Activated T-helper 1 cell treated with anti-CD3 and anti-CD28 coated beads, Interleukin-12 subunit alpha, Interleukin-12 subunit beta, Interleukin-2, Interleukin-4 antibody, amounts not matched to agents 30 ng/mL and 10 ng/mL and 1 ng/mL, durations not matched to agents 14 hours and 24 hours and 36 hours (primary cell): ENCODE data around the gene BCAR3. TPM values are rescaled to one million over a fixed set of nuclear protein-coding genes. Genes with fewer than 3 reads are reported as not detected.

Source experiments
- DNase-seq: peaks from one replicate; pipeline ENCODE4 v3.0.0; 2021; ENCODE audit warnings: low spot score
- H3K27ac Mint-ChIP-seq: one replicate; pipeline ENCODE4 v1.8.0; 2021; ENCODE audit warnings: mild to moderate bottlenecking, mixed read lengths
- H3K27me3 Mint-ChIP-seq: one replicate; pipeline ENCODE4 v1.8.0; 2022; ENCODE audit warnings: mild to moderate bottlenecking, moderate library complexity, mixed read lengths; ENCODE audit not compliant: insufficient read depth
- H3K36me3 Mint-ChIP-seq: one replicate; pipeline ENCODE4 v1.8.0; 2021; ENCODE audit warnings: low read depth, mixed read lengths
- H3K4me1 Mint-ChIP-seq: one replicate; pipeline ENCODE4 v1.8.0; 2021; ENCODE audit warnings: low read depth, mixed read lengths
- H3K4me3 Mint-ChIP-seq: one replicate; pipeline ENCODE4 v1.8.0; 2021; ENCODE audit warnings: mild to moderate bottlenecking, moderate library complexity, mixed read lengths
- H3K9me3 Mint-ChIP-seq: one replicate; pipeline ENCODE4 v1.8.0; 2021; ENCODE audit warnings: mixed read lengths
- intact Hi-C: fragments of 100-400 bp; cut with micrococcal nuclease; formaldehyde crosslinking; loops from one replicate; pipeline ENCODE4 v1.15.1; 2024
- total RNA-seq: library from RNA; stranded (reverse); gene quantifications from 2 replicates; pipeline ENCODE4 v1.2.3, GENCODE V29; 2022

BCAR3 gene
- total RNA-seq, 1 donor from 2014 or later: 1.1 TPM

DNA sequence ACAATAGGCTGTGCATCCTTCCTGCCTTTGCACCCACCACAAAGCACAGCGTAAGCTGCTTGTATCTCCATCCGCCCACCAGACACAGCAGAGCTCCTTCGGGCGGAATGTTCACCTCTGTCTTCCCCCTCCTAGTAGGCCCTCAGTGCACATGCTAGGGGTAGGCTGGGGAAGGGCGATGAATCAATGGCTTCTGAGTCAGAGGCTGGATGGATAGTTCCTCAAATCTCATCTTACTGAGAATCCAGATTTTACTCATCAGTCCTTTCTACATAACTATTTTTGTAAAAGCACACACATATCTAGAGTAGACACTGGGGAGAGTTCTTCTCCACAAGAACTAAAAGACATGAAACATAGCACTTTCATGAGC is 73.8 kb downstream of the BCAR3 start:
- H3K9me3 Mint-ChIP-seq: no peaks in the 10 kb centered on the region
- H3K36me3 Mint-ChIP-seq: no peaks in the 10 kb centered on the region
- intact Hi-C loops: loop anchor here (1.0 to 5.0 kb wide), 6 partner anchors 9 to 410 kb away; partner anchors contain the start of genes DR1 and FNBP1L
- H3K27me3 Mint-ChIP-seq: peaks cover 37% of the 10 kb centered on the region
- peak overlapping the region; percentile 32 for H3K4me3 Mint-ChIP-seq
- peaks cover 25% of the 10 kb centered on the region for H3K4me1 Mint-ChIP-seq
- H3K27ac Mint-ChIP-seq: no peak overlapping the region
- no peak for DNase-seq

DNA sequence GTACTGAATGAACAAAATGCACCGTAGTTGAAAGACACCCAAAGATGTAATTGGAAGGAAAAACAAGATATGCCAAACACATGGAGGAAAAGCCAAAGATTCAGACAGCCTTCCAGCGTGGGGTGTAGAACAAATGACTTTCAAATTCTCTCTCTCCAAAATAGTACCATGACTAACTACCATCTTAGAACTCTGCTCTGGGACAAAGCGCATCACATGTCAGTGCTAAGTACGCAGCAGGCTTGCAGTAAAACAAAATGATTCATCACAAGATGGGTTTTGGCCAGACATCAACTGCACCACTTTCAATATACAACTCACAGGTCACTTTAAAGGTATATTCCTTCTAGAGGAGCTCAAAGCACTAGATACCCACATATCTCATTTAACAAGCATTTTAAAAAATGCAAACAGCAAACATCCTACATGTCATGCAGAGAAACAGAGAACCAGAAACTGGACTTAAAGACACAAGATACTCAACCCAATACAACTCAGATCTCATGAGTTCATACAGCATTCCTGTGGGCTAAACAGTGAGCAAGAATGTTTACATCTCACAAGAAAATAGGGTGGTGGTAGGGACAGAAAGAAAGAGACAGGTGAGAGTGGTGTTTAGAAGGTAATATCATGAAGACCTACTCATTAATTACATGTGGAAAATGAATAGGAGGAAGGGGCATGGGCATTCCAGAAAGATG is 75.7 kb downstream of the BCAR3 start:
- DNase-seq: no peak
- Mint-ChIP-seq H3K36me3 (no peaks in the 10 kb centered on the region), H3K9me3 (no peaks in the 10 kb centered on the region), H3K4me1 (peaks cover 25% of the 10 kb centered on the region), H3K27me3 (peaks cover 33% of the 10 kb centered on the region), H3K4me3 (no peak overlapping the region), H3K27ac (no peak overlapping the region)
- intact Hi-C loops: loop anchor here (5.0 kb wide), 5 partner anchors 86 to 411 kb away; partner anchors contain the start of genes DR1 and FNBP1L

DNA sequence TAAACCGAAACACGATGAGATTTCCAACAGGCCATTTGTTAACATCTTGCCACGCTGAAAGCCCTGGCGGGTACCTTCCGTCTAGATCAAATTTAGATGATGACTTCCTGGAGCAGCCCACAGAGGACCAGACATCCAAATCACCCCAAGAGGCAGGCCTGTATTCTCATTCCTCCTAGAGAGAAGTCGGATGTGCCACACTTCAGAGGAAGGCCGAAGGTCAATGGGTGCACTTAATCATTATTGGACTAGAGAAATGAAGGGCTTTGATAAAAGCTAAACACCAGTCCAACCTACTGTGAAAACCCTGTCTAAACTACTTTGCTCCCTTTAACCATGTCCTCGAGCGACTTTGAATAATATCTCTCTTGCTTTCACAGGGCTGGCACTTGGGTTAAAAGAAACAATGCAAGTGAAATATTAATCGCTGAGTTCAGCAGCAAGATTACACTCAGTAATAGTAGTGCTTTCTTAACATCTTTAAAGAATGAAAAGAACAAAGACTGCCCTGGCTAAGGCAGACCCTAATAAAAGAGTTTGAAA is 76.5 kb downstream of the BCAR3 start:
- Mint-ChIP-seq H3K36me3 (no peaks in the 10 kb centered on the region), H3K27ac (no peak overlapping the region), H3K4me3 (no peak overlapping the region), H3K4me1 (peaks cover 25% of the 10 kb centered on the region), H3K9me3 (no peaks in the 10 kb centered on the region), H3K27me3 (peaks cover 27% of the 10 kb centered on the region)
- DNase-seq: no peak
- intact Hi-C loops: loop anchor here (5.0 kb wide), 5 partner anchors 87 to 412 kb away; partner anchors contain the start of genes DR1 and FNBP1L

DNA sequence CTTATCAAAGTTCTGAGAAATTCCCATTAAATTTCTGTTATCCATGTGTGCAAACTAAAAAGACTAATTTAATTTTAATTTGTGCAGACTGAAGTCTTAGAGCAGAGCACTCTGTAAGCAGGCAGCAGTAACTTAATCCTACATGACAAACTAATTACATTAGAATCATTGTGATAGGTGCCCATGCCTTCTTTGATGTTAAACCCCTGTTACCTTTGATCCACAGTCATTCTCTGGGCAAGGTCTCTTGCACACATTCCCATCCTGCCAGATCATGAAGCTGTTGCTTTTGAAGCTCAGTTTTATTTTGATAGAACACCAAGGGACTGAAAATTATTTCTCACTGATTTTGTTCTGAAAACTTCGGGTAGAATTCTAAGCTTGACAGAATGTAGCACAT is 77.2 kb downstream of the BCAR3 start:
- Mint-ChIP-seq H3K36me3 (no peaks in the 10 kb centered on the region), H3K9me3 (no peaks in the 10 kb centered on the region), H3K4me1 (peaks cover 25% of the 10 kb centered on the region), H3K27me3 (peaks cover 27% of the 10 kb centered on the region), H3K27ac (no peak overlapping the region), H3K4me3 (no peak overlapping the region)
- intact Hi-C loops: no loop called here
- no peak for DNase-seq

DNA sequence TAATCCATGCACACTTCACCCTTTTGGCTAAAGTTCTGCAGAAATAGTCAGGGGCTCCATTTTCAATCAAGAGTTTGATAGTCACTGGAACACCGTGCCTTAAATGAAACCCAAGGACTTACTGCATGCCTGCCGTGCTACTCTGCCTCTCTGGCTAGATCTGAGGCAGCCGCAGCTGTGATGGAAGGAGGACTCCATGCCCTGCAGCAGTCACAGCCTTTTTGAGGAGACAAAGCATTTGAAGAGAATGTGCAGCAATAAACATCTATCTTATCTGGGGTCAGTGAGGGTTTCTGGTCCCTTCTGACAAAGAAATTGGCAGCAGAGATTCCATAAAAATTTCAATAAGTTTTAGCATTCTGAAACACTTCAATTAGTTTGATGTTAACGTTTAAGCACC is 78.0 kb downstream of the BCAR3 start:
- Mint-ChIP-seq H3K4me3 (no peak overlapping the region), H3K4me1 (peaks cover 20% of the 10 kb centered on the region), H3K9me3 (no peaks in the 10 kb centered on the region), H3K36me3 (no peaks in the 10 kb centered on the region), H3K27ac (no peak overlapping the region), H3K27me3 (peaks cover 22% of the 10 kb centered on the region)
- DNase-seq: no peak
- intact Hi-C loops: no loop called here

DNA sequence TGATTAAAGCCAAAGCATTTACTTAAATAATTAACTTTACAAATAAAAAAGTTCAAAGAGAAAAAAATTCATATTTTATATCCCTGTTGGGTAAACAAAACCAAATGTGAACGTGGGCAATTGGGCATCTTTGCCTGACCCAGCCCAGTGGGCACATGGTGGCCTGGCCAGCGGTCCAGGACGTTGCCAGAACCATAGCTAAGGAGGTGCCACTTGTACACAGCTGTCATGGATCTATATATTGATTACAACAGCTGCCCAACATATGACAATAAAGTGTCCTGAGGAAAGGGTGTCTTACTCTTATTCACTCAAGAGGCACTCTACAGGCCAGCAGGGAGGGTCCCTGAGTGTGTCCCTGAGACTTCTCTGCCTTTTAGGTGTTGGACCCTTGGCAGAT is 78.5 kb downstream of the BCAR3 start:
- intact Hi-C loops: no loop called here
- no peak overlapping the region for H3K4me3 Mint-ChIP-seq
- DNase-seq: no peak
- H3K27ac Mint-ChIP-seq: no peak overlapping the region
- H3K36me3 Mint-ChIP-seq: no peaks in the 10 kb centered on the region
- H3K4me1 Mint-ChIP-seq: peaks cover 15% of the 10 kb centered on the region
- no peaks in the 10 kb centered on the region for H3K9me3 Mint-ChIP-seq
- peaks cover 22% of the 10 kb centered on the region for H3K27me3 Mint-ChIP-seq

DNA sequence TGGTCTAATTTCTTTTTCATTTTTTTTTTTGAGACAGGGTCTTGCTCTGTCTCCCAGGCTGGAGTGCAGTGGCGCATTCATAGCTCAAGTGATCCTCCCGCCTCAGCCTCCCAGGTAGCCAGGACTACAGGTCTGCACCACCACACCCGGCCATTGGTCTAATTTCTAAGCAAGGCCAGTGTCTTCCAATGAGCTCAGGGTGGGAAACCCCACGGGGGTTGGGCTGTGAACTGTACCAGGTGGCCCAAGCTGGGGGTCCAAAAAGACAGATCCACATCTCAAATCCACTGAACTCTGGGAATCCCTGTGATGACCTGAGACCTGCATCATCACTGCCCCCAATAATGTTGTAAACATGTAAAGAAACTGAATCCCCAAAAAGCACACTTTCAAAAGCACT is 79.5 kb downstream of the BCAR3 start:
- Mint-ChIP-seq H3K9me3 (no peaks in the 10 kb centered on the region), H3K27me3 (peaks cover 23% of the 10 kb centered on the region), H3K4me3 (no peak overlapping the region), H3K4me1 (peaks cover 6% of the 10 kb centered on the region), H3K36me3 (no peaks in the 10 kb centered on the region), H3K27ac (no peak overlapping the region)
- no peak for DNase-seq
- intact Hi-C loops: no loop called here

DNA sequence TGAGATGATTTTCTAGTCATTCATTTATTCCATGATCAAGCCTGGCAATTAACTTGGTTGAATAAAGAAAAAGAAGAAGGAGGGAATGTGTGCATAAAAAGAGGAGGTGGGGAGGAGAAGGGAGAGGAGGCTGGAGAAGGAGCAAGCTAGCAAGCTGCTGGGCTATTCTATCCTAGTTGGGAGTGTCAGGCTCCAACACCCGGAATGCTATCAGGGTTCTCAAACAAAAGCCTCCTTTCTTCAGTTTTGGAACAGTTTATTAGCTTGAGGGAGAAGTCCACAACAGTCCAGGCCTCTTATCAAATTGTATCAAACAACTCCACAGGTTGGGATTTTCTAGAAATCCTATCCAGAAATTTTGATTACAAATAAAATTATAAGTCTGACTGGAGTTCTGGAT is 80.0 kb downstream of the BCAR3 start:
- Mint-ChIP-seq H3K9me3 (no peaks in the 10 kb centered on the region), H3K36me3 (no peaks in the 10 kb centered on the region), H3K27me3 (peaks cover 23% of the 10 kb centered on the region), H3K27ac (no peak overlapping the region), H3K4me1 (peaks cover 6% of the 10 kb centered on the region), H3K4me3 (no peak overlapping the region)
- DNase-seq: no peak
- intact Hi-C loops: no loop called here

DNA sequence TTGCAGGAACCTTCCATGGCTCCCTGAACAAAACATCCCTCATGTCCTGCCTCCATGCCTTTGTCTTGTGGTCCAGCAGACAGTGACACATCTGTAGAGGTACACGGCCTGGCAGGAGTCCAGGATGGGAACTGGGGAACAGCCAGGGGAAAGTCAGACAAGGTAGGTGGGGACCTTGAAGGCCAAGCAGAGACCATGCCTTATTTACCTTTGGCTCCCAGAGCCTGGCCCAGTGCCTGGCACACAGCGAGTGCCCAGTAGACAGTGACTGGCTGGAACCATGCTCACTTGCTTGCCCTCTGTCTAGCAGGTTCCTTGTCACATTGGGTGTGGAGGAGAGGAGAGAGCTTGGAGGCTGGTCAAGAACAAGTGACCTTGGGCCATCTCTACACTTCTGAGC is 81.0 kb downstream of the BCAR3 start:
- Mint-ChIP-seq H3K27me3 (peaks cover 22% of the 10 kb centered on the region), H3K27ac (no peak overlapping the region)
- intact Hi-C loops: no loop called here

DNA sequence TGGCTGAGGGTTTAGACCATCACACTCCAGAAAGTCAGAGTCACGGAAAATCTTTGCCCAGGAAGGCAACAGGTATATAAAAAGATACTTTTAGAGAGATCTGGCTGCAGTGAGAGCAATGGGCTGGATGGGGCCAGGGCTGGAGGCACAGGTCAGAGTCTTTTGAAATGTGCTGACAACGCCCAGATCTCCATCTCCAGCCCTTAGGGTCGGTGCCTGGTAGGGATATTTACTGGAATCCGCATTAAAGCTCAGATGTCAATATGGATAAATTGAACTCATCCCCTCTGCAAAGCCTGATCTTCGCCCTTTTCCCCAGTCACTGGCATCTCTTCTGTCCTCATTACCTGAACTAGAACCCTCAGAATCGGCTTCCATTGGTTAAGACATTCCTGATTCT is 82.2 kb downstream of the BCAR3 start:
- no peaks in the 10 kb centered on the region for H3K36me3 Mint-ChIP-seq
- no peak overlapping the region for H3K27ac Mint-ChIP-seq
- no peaks in the 10 kb centered on the region for H3K4me1 Mint-ChIP-seq
- no peak overlapping the region for H3K4me3 Mint-ChIP-seq
- intact Hi-C loops: no loop called here
- peaks cover 20% of the 10 kb centered on the region for H3K27me3 Mint-ChIP-seq
- H3K9me3 Mint-ChIP-seq: no peaks in the 10 kb centered on the region
- no peak for DNase-seq

More for the DNA sequence above, 81.0 kb downstream of the BCAR3 start:
- no peak overlapping the region for H3K4me3 Mint-ChIP-seq
- DNase-seq: no peak
- no peaks in the 10 kb centered on the region for H3K36me3 Mint-ChIP-seq
- no peaks in the 10 kb centered on the region for H3K4me1 Mint-ChIP-seq
- no peaks in the 10 kb centered on the region for H3K9me3 Mint-ChIP-seq

DNA sequence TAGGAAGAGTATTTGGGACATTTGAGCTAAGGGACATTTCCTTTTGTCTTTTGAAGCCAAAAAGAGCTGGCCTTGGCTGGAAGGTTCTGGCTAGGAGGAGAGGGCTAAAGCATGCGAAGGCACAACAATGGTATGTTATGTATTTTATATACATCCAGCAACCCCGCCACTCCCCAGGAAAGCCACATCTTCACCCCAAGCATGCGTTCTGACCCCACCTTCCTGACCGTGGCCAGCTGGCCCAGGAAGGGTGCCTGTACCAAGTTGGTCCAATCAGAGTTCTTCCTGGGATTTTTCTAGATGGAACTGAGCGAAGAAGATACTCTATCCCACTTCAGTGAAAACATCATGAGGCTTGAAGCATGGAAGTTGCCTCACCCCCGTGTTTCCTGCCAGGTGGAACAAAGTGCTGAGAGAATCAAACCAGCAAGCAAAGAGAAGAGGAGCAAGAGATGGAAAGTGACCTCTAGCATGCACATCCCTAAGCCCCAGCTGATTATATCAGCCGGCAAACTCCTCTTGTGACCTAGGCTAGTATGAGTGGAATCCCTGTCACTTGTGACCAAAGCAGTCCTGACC is 82.7 kb downstream of the BCAR3 start:
- no peaks in the 10 kb centered on the region for H3K36me3 Mint-ChIP-seq
- H3K4me1 Mint-ChIP-seq: no peaks in the 10 kb centered on the region
- H3K4me3 Mint-ChIP-seq: no peak overlapping the region
- no peaks in the 10 kb centered on the region for H3K9me3 Mint-ChIP-seq
- intact Hi-C loops: no loop called here
- H3K27me3 Mint-ChIP-seq: peaks cover 16% of the 10 kb centered on the region
- H3K27ac Mint-ChIP-seq: no peak overlapping the region
- DNase-seq: no peak

DNA sequence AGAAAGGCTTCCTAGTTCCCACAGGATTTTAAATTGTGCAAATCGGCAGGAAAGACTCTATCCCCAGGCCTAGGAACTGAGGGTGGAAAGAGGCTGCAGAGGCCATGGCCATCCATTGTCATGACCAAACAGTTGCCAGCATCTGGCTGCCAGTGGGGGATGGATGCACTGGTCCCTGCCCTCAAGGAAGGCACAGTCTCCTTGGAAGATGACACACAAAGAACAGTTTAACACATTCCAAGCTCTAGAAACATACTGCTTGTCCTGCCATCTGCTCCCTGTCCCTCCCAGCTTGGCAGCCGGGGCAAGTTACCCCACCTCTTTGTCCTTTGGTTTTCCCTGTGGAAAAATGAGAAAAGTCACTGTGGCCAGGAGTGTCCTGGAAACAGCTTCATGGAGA is 83.2 kb downstream of the BCAR3 start:
- Mint-ChIP-seq H3K4me3 (no peak overlapping the region), H3K36me3 (no peaks in the 10 kb centered on the region), H3K27me3 (peaks cover 15% of the 10 kb centered on the region), H3K9me3 (no peaks in the 10 kb centered on the region), H3K27ac (no peak overlapping the region), H3K4me1 (no peaks in the 10 kb centered on the region)
- no peak for DNase-seq
- intact Hi-C loops: no loop called here

DNA sequence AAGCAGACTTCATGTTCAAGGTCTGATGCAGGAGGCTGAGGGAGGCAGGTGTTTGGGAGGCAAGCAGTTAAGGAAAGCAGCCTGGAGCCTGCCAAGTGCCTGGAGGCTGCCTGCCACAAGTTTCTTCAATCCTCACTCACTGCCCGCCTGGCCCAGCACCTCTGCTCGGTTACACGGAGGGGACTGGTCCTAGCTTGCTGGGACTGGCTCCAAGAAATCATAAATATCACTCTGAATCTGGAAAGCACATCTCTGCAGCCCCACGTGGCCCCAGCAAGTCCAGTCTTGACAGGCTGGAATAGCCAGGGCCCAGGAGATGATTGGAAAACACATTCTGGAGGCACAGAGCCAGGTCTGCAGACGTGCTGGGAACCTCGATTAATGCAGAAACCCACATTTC is 83.9 kb downstream of the BCAR3 start:
- Mint-ChIP-seq H3K4me3 (no peak overlapping the region), H3K27me3 (peaks cover 15% of the 10 kb centered on the region), H3K36me3 (no peaks in the 10 kb centered on the region), H3K4me1 (no peaks in the 10 kb centered on the region), H3K27ac (no peak overlapping the region), H3K9me3 (no peaks in the 10 kb centered on the region)
- intact Hi-C loops: no loop called here
- no peak for DNase-seq
